DOHH2 (cell line): Measurements from ENCODE around the gene PTPRN2.

Experiments used
- EZH2phosphoT487 ChIP-seq: fragments of 200-600 bp; sonication (generic); IDR thresholded peaks from 2 replicates; pipeline ENCODE4 v1.6.1; 2017; ENCODE audit warnings: borderline replicate concordance, mild to moderate bottlenecking, antibody characterized with exemption, low read length, moderate library complexity, mixed read lengths
- TF ChIP-seq, protein P1 (sequence below): fragments of 200-600 bp; sonication (generic); IDR thresholded peaks from one replicate; pipeline ENCODE4 v1.5.1; 2014; ENCODE audit warnings: antibody characterized with exemption, mild to moderate bottlenecking, low read depth, low read length; ENCODE audit not compliant: poor library complexity, severe bottlenecking

DNA sequence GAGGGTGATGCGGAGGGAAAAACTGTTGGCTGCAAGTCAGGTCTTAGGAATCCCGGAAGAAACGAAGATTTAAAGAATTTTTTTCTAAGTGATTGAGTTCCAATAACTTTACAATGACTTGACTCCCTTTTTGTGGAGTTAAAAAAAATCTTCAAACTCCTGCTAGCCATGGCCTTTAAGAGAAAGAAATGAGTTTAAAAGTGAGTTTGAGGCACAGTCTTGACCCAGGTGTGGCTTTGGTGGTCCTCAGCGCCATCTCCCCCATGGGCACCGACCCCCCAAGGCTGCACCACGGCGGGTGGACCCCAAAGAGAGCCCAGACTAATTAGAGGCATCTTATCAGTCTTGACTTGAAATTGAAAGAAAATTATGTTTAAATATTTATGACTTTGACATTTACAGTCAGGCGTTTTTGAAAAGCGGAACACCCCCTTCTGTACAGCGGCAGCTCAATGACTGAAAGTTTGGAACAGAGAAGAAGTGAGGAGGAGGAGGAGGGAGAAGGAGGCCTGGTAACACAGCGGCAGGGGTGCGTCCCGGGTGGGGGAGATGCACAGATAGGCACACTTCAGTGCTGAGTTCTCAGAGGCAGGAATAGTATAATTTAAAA lies 901.2 kb downstream of the PTPRN2 start:
- no peak for TF ChIP-seq EZH2phosphoT487
- TF ChIP-seq, protein P1, sequence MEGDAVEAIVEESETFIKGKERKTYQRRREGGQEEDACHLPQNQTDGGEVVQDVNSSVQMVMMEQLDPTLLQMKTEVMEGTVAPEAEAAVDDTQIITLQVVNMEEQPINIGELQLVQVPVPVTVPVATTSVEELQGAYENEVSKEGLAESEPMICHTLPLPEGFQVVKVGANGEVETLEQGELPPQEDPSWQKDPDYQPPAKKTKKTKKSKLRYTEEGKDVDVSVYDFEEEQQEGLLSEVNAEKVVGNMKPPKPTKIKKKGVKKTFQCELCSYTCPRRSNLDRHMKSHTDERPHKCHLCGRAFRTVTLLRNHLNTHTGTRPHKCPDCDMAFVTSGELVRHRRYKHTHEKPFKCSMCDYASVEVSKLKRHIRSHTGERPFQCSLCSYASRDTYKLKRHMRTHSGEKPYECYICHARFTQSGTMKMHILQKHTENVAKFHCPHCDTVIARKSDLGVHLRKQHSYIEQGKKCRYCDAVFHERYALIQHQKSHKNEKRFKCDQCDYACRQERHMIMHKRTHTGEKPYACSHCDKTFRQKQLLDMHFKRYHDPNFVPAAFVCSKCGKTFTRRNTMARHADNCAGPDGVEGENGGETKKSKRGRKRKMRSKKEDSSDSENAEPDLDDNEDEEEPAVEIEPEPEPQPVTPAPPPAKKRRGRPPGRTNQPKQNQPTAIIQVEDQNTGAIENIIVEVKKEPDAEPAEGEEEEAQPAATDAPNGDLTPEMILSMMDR: no peak
